ENCODE measurements around the gene SLC25A22. TPM values are rescaled to one million over a fixed set of nuclear protein-coding genes. Genes with fewer than 3 reads are reported as not detected.

The SLC25A22 gene
- total RNA-seq, 4 donors from 2014 or later: 7.5 to 21.9 (median 12.7) TPM

GRCh38 chr11:829176-829846, 31.2 kb upstream of the SLC25A22 start:
- TF ChIP-seq, protein P1, sequence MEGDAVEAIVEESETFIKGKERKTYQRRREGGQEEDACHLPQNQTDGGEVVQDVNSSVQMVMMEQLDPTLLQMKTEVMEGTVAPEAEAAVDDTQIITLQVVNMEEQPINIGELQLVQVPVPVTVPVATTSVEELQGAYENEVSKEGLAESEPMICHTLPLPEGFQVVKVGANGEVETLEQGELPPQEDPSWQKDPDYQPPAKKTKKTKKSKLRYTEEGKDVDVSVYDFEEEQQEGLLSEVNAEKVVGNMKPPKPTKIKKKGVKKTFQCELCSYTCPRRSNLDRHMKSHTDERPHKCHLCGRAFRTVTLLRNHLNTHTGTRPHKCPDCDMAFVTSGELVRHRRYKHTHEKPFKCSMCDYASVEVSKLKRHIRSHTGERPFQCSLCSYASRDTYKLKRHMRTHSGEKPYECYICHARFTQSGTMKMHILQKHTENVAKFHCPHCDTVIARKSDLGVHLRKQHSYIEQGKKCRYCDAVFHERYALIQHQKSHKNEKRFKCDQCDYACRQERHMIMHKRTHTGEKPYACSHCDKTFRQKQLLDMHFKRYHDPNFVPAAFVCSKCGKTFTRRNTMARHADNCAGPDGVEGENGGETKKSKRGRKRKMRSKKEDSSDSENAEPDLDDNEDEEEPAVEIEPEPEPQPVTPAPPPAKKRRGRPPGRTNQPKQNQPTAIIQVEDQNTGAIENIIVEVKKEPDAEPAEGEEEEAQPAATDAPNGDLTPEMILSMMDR (IDR thresholded peaks at IDR 0.05): no peak

DNA sequence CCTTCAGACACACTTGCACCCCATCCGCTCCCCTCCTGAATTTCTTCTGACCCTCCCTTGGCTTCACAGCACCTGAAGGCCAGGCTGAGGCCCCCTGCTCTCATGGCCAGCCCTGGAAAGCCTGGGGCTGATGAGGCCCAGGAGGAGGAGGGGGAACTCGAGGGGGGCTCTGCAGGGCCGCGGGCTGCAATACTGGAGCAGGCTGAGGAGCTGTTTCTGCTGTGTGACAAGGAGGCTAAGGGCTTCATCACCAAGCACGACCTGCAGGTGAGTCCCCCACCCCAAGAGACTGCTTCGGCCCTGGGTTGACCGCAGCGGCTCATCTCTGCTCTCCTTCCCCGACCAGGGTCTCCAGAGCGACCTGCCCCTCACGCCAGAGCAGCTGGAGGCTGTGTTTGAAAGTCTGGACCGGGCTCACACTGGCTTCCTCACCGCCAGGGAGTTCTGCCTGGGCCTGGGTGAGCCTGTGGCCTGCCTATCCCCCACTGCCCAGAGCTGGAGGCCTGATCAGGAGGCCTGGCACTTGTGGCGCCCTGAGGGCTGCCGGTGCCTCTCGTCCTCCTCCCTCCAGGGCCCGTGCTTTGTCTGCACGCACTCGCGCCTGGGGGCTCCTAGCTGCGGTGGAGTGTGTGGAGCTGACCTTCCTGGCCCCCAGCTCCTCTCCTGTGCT, 30.6 kb upstream of the SLC25A22 start:
- DNase-seq (ENCODE audit: low spot score) (no peak), ATAC-seq (ENCODE audit: low FRiP score) (no peak)
- TF ChIP-seq, protein P1 (IDR thresholded peaks at IDR 0.05): no peak

More at GRCh38 chr11:829176-829846, 31.2 kb upstream of the SLC25A22 start:
- DNase-seq (ENCODE audit: low spot score): no peak
- ATAC-seq (ENCODE audit: low FRiP score): peak; percentile 17

DNA sequence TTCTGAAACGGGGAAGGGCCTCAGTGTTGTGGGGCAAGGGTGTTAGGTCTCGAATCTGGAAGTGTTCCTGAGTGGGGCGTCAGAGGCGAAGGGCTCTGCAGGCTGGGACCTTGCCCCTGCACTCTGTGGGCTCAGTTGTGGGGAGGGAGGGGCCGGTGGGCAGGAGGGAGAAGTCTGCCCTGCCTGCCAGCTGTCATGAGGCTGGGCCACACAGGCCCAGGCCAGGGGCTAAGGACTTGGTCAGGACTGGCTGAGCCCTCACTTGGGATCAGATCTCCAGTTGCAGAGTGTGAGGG, 29.8 kb upstream of the SLC25A22 start, which contains the start of gene CRACR2B:
TSS of gene CRACR2B (plus strand) at position 23 of the 296 bp plus-strand sequence. CDS start 689 bp downstream, outside the sequence.
- DNase-seq (ENCODE audit: low spot score) (no peak), ATAC-seq (ENCODE audit: low FRiP score) (no peak)
- TF ChIP-seq, protein P1 (IDR thresholded peaks at IDR 0.05): no peak

- TF ChIP-seq, protein P1 (IDR thresholded peaks at IDR 0.05): no peak
- ATAC-seq (ENCODE audit: low FRiP score) (no peak), DNase-seq (ENCODE audit: low spot score) (no peak)
Observed at GRCh38 chr11:827146-827896, 29.2 kb upstream of the SLC25A22 start.

DNA sequence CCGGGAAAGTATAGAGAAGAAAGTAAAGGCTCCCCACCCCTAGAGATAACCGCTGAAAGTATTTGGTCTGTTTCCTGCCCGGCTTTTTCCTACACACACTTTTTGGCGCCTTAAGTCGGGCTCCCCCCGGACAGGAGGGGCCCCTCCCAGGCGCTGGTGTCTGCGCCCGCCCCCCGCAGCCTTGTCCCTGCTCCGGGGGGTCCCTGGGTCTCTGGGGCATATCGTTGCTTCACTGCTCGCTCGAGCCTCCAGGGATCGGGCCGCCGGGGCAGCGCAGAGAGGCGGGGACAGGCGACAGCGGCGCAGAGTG, 28.7 kb upstream of the SLC25A22 start:
- DNase-seq (ENCODE audit: low spot score) (no peak), ATAC-seq (ENCODE audit: low FRiP score) (no peak)
- TF ChIP-seq, protein P1 (IDR thresholded peaks at IDR 0.05): no peak

DNA sequence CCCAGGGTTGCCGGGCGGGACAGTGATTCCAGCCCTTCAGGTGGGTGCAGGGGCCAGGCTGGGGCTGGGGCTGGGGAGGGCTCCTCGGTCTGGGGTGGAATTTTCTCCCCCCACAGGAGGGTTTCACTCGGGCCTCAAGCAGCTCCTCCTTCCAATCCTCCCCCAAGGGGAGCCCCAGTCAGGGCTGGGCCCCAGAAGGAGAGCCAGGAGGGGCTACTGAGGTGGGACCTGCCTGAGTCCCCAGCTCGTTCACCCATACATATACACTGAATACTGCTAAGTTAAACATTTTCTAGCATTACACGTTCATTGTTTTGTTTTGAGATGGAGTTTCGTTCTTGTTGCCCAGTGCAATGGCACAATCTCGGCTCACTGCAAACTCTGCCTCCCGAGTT, 28.1 kb upstream of the SLC25A22 start:
- TF ChIP-seq, protein P1 (IDR thresholded peaks at IDR 0.05): no peak
- DNase-seq (ENCODE audit: low spot score) (no peak), ATAC-seq (ENCODE audit: low FRiP score) (no peak)
